ENCODE measurements around the gene SEZ6L2.
"Not testable (repeated sequence)": the region's sequence is repeated elsewhere in the genome, so short reads cannot be mapped to it uniquely, and the experiment has no call there.

SEZ6L2 gene

DNA sequence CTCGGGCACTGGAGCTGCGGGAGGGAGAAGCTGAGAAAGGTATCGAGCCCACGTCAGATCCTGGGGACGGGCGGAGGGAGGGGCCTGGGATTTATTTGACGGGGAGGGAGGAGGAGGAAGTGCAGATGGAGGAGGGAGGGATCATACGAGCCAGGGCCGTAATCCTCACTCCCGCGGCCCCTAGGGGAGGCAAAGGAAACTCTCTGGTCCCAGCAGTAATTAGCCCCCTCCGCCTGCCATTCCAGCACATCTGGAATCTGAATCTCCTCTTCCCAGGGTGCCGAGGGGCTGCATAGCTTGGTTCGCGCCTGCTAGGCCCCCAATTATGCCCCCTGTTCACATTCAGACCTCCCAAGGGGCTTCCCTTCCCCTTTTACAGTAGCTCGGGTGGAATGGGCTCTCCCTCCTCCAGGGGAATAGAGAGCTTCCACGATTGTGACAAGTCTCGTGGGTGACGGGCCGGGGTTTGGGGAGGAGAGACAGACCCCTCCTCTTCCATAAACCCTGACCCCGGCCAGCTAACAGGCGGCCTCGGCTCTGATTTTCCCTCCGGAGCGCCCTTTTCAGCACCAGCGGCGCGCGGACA is at the start of gene SEZ6L2:
Gene SEZ6L2, minus strand, starts transcription at position 35 of the 586 bp plus-strand sequence. CDS start 531 bp downstream, outside the sequence.
- DNase-seq (ENCODE audit: low read depth) = peak; percentile 64

DNA sequence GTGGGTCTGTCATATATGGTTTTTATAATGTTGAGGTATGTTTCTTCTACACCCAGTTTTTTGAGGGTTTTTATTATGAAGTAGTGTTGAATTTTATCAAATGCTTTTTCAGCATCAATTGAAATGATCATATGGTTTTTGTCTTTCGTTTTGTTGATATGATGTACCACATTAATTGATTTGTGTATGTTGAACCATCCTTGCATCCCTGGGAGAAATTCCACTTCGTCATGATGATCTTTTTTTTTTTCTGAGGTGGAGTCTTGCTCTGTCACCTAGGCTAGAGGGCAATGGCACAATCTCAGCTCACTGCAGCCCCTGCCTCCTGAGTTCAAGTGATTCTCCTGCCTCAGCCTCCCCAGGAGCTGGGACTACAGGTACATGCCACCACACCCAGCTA is 48.5 kb upstream of the SEZ6L2 start:
- no peak for DNase-seq (ENCODE audit: low read depth)

DNA sequence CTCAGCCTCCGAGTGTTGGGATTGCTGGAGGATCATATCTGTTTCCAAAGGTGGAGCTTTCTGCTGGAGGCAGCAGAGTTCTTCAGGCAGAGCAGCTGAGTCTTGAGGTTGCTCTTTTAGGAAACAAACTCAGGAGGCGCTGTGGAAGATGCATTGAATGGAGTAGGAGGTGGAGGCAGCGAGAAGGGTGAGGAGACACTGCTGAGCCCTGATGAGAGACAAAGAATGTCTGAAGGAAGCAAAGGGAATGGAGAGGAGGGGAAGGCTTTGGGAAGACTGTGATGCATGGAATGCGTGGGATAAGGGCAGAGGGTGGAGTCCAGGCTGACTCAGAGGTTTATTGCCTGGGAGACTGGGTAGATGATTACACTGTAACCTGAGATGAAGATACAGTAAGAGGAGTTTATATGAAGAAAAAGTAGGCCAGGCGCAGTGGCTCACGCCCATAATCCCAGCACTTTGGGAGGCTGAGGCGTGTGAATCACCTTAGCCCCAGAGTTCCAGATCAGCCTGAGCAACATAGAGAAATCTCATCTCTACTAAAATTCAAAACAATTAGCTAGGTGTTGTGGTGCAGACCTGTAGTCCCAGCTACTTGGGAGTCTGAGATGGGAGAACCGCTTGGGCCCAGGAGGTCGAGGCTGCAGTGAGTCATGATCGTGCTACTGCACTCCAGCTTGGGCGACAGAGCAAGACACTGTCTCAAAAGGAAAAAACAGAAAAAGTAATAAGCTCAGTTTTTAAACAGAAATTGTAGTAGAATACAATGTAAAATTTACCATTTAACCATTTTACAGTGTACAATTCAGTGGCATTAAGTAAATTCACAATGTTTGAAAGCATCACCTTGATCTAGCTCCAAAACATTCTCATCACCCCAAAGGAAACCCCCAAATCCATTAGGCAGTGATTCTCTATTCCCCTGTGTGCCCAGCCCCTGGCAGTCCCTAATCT is 44.8 kb upstream of the SEZ6L2 start:
- DNase-seq (ENCODE audit: low read depth) = no peak

DNA sequence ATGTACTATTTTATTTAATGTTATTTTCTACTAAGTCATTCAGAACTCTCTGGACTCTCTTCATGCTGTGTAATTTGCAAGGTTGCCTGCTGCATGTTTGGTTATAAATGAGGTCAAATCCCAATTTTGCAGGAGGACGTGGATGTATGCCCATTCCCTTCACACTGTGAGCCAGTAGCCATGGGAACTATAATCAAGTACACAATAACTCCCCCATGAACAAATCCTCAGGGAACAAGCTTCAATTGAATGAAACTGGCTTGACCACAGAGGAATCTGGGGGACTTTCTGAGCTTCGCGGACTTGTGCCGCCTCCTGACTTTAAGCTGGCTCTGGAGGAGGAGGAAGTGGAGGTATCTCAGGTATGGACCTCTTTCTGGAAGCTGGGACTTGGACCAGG is 41.3 kb upstream of the SEZ6L2 start:
- no peak for DNase-seq (ENCODE audit: low read depth)

DNA sequence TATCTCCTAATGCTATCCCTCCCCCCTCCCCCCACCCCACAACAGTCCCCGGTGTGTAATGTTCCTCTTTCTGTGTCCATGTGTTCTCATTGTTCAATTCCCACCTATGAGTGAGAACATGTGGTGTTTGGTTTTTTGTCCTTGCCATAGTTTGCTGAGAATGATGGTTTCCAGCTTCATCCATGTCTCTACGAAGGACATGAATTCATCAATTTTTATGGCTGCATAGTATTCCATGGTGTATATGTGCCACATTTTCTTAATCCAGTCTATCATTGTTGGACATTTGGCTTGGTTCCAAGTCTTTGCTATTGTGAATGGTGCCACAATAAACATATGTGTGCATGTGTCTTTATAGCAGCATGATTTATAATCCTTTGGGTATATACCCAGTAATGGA is 32.4 kb upstream of the SEZ6L2 start:
- not testable (repeated sequence) for DNase-seq (ENCODE audit: low read depth)

DNA sequence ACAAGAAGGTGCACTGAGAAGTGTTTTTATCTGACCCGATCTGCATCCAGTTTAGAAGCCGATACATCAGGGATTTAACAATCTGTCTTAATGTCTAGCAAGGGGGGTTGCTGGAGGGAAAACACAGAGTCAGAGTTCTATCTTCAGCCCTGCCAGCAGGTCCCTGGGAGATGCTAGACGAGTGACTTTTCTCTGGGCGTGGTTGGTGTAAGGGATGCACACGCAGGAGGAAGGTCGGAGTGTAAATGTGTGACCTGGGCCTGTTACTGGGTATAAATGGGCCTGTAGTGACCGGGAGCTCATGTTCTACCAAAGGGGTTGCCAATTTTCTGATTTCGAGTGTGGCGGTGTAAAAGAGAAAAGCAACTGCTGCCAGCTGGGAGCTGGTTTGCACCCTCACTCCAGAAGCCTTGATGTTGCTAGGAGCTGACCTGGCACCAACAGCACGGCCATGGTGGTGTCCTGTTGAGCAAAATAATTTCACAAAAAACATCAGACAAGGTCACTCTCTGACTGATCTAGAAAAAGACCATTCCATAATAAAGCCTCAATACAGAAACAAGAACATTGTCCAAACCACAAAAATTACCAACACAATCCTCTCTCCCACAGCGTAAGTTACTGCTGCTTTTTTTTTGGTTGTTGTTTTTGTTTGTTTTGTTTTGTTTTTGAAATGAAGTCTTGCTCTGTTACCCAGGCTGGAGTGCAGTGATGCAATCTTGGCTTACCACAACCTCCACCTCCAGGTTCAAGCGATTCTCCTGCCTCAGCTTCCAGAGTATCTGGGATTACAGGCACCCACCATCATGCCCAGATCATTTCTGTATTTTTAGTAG is 27.9 kb upstream of the SEZ6L2 start:
- DNase-seq (ENCODE audit: low read depth) = no peak

DNA sequence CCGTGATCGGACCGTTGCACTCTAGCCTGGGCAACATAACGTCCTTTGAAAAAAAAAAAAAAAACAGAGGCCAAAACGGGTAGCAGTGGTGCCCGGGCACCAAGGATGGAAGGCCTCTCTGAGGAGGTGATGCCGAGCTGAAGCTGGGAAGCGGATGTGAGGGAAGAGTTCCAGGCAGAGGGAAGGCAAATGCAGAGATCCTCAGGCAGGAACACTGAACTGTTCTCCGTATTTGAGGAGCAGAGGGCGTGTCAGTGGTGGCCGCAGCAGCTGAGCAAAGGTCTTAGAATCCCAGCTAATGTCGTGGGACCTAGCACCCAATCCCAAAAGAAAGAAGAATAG is 27.3 kb upstream of the SEZ6L2 start:
- DNase-seq (ENCODE audit: low read depth) = no peak

DNA sequence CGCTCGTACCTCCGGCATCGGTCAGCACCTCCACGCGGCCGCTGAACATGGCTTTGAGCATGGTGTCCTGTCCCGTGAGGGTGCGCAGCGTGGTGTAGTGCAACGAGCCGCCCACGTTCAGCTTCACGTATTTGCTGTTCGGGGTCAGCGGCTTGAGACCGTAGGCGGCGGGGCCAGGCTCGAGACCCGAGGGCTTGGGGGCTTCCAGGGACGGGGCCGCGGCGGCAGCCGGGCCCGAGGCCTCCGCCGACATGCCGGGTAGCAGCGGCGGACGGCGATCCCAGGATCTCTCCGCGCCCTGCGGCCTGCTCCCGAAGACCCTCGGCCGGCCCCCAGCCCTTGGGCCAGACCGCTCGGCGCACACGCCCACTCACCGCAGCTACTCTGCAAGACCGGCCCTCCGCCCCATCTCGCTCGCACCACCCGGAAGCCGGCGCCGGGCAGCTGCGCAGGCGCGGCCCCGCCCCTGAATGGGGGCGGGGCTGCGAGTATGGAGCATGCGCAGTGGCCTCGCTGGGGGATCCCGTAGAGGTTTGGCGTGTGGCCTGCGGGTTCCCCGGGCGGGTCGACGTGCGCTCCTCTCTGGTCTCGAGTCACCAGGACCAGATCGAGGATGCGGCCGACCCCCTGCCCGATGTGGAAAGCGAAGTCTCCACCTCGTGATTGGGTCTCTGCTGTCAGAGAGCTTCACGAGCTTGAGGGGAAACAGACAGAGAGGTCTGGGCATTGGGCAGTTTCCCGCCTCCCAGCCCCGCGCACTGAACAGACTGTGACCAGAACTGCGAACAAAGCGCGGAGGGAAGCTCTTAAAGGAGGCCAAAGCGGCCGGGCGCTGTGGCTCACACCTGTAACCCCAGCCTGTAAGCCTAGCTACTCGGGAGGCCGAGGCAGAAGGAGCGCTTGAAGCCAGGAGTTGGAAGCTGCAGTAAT is 26.7 kb upstream of the SEZ6L2 start, which contains the start of gene KCTD13:
Gene KCTD13, minus strand, starts transcription at position 446 of the 930 bp plus-strand sequence. Its CDS starts 193 bp downstream, at position 253.
- DNase-seq (ENCODE audit: low read depth) = peak; percentile 92

DNA sequence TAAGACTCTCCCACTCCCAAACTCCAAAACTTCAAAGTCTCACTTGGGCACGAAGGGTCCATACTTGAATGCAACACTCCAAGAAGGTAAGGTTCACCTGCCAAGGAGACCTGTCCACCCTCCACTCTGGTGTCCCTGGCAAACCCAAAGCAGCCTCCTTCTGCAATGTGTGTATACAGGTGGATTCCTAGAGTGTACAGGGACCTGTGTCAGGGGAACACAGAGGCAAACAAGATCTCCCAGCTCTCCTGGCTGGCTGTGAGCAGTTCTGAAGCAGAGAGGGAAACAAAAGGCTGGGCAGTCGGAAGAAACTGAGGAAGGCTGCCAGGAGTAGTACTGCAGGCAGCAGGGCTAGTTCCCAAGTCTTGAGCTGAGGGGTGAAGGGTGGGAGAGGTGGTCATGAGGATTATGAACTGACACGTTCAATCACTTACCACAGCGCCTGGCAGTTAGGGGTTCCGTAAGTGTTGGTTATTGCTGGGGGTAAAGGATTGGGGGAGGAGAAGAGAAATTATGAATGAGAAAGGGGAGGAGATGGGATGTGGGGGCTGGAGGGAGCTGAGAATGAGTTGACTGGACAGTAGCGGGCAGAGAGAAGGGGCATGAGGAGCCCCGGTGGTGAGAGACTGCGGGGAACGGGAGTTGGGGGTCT is 25.9 kb upstream of the SEZ6L2 start:
- DNase-seq (ENCODE audit: low read depth) = no peak

DNA sequence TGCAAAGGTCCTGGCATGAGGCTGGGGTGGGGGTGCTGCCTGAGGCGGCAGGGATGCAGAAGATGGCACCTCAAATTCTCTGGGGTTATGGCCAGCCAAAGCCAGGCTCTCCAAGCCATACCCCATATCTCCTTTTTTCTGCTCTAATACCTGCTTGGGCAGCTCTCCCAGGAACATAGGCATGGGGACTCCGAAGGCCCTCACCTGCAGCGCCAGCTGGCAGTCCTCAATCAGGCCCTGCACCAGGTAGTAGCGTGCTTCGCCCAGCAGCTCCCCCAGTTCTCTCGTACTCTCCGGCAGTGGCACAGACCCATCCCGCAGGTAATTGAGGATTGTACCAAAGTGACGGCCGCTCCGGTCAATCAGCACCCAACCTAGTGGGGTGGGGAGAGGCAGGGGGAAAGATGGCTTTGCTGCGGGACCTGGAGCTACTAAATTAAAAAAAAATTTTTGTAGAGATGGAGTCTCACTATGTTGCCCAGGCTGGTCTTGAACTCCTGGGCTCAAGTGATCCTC is 23.7 kb upstream of the SEZ6L2 start:
- no peak for DNase-seq (ENCODE audit: low read depth)

DNA sequence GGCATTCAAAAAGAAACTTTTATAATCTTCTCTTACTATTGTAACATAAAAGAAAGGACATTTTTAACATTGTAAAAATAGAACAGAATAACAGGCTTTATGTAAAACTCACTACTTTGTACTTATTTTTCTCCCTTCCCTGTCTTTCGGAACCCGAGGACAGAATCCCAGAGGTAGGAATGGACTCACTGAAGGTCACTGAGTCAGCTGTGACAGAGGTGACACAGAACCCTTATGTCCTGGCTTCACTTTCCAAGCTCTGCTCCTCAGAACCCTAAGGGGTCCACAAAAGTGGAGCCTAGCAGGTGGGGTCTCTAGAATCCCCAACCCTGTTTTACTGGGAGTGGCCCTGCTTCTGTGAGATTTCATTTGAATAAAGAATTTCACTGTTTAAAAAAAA is 23.0 kb upstream of the SEZ6L2 start:
- no peak for DNase-seq (ENCODE audit: low read depth)

DNA sequence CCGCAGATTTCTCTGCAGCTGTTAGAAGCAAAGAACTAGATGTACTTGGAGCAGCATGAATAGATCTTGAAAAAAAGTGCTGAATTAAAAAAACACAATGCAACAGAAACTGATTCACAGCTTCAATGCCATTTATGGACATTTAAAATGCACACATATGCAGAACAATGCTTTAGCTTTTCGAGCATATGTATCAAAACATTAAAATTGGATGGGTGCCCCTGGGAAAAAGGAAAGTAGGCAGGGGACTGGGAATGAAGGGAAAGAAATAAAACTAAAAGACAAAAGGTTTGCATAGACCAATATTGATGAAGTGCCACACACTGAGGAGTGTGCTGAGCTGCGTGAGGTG is 21.7 kb upstream of the SEZ6L2 start:
- no peak for DNase-seq (ENCODE audit: low read depth)

DNA sequence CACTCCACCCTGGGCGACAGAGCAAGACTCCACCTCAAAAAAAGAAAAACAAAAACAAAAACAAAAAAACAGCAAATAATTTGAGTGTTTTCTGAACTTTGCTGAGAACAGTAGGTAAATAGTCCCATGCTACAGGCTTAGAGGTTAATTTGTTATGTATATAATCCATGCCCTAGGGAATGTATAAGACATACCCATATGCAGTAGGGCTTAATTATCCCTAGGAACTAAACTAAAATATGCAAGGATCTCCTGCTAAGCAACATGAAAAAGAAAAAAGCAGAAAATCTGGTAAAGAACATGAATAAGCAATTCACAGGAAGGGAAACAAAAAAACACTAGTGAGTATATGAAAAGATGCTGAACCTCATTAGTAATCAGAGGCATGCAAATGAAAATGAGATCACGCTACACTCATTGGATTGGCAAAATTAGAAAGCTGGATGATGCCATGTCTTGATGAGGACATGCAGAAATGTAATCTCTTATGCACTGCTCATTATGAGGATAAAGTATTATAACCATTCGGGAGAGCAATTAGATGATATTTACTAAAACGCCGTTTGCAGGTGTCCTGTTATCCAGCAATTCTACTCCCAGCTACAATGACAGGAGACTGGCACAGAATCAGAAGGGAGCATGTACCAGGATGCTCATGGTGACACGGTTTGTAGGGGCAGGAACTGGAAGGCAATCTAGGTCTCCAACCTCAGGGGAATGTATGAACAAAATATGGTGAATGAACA is 21.1 kb upstream of the SEZ6L2 start:
- no peak for DNase-seq (ENCODE audit: low read depth)

DNA sequence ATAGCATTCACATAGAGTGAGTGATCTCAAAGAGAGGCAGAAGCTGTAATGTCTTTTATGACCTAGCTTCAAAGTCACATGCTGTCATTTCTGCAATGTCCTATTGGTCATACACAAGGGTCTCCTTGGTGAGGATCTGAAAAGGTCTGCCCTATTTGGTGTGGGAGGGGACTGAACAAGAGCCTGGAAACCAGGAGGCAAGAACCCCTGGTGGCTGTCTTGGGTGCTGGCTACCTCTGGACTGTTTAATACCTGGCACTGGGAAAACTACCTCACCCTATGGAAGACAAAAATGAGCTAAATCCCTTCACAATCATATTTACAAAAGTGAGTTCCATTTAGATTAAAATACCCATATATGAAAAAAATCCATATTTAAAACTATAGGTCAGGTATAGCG is 17.6 kb upstream of the SEZ6L2 start:
- DNase-seq (ENCODE audit: low read depth) = no peak

DNA sequence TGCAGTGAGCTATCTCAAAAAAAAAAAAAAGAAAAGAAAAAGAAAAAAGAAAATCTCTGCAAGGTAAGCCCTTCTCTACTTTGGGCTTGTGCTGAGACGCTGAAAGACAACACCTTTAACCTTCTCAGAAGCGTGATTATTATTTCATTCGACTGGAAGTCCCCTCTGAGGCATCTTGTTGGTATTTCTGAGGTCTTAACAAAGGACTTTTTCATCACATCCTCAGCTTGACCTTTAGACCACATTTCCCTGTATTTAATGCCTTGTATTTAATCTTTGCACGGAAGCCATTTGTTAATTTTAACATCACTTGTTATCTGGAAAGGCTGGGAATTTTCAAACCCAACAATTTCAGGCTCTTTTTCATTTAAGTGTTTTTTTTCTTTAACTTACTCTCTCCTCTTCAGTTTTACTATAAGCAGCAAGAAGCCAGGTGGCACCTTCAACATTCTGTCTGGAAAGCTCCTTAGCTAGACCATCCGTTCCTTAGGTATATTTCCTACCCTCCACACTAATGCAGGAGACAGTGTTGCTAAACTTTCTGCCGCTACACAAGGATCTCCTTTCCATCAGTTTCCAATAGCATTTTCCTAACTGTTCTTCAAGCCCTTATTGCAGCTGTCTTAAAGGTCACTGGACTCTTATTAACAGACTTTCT is 16.4 kb upstream of the SEZ6L2 start:
- no peak for DNase-seq (ENCODE audit: low read depth)

DNA sequence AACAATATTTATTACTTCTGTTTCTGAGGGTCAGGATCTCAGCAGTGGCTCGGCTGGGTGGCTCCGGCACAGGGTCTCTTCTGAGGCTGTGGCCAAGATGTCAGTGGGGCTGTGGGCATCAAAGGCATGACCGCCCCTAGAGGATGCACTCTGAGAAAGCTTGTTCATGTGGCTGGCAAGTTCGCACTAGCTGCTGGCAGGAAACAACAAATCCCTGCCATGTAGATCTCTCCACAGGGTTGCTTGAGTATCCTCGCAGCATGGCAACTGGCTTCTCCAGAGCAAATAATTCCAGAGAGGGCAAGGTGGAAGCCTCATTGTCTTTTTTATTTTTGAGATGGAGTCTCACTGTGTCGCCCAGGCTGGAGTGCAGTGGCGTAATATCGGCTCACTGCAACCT is 14.2 kb upstream of the SEZ6L2 start:
- DNase-seq (ENCODE audit: low read depth) = no peak

DNA sequence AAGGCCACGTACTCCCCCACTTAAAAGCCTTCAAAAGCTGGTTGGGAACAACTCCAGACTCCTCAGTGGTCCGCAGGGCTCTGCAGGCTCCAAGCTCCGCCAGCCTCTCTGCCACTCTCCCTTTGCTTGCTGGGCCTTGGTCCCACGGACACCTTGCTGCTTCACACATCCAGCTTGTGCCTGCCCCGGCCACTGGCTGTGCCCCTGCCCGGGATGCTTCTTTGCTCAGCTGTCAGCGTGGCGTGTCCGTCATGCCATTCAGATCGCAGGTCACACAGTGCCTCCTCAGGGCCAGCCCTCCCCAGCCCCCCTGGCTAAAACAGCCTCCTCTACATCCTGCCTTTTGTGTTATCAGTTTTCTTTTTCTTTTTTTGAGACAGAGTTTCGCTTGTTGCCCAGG is 12.7 kb upstream of the SEZ6L2 start:
- no peak for DNase-seq (ENCODE audit: low read depth)

DNA sequence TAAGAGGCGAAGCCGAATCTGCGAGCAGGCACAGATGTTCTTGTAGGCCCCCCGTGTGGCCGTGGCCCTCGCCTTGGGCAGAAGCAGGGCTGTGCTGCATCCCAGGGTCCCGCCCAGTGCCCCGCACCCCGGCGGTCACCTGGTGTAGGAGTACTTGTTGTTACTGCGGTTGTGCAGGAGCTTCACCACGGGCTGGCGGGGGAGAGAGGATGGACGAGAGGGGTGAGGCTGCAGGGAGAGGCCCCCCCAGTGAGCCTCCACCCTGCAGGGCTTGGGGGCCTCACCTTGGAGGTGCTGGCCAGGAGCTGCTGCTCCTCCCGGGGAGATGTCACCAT is 12.3 kb upstream of the SEZ6L2 start:
- DNase-seq (ENCODE audit: low read depth) = no peak

DNA sequence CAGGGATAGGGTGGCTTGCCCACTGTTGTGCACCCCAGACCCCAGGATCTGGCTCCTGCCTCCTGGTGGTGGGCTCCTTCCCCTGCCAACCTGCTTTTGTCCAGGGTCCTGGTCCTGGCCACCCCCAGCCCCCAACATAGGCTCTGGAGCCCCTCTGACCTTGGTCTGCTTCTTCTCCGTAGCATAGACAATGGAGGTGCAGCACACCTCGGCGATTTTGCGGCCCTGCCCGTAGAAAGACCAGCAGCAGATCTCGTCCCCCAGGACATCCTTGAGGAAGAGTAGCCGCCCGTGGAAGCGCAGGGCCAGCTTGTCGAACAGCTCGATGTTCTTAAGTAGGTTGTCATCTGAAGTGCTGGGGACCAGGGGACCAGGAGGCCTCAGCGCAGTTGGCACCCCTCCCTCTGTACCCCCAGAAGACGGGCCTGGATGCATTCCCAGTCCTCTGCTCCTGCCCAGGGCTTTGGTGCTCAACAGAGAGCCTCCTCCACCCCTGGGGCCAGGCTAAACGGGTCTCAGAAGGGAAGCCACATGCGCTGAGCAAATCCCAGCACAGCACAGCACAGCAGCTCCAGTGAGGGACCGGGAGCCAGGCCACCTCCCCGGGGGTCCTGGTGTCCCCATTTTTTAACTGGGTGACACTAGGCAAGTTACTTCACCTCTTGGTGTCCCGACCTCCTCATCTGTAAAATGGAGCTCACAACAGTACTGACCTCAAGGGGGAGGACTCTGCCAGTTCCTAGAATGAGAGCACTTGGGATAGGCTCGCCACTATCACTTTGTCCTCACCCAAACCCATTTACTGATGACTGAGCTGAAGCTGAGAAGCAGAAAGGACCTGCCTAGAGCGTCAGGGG is 11.7 kb upstream of the SEZ6L2 start:
- DNase-seq (ENCODE audit: low read depth) = no peak

Measured in activated T-cell treated with anti-CD3 and anti-CD28 coated beads for 24 hours (primary cell).